Amniotic epithelial cell (primary cell): Measurements from ENCODE around the gene PAIP1.
"Not testable (repeated sequence)": the region's sequence is repeated elsewhere in the genome, so short reads cannot be mapped to it uniquely, and the experiment has no call there.

Source experiments
- DNase-seq: peaks from one replicate; pipeline ENCODE4 v3.0.0-alpha.2; 2010; ENCODE audit warnings: low read depth

The PAIP1 gene

GRCh38 chr5:43570450-43571158, 13.7 kb upstream of the PAIP1 start:
- no peak for DNase-seq

- DNase-seq: no peak
Observed at GRCh38 chr5:43569236-43569746, 12.4 kb upstream of the PAIP1 start.

GRCh38 chr5:43567967-43568366, 11.1 kb upstream of the PAIP1 start:
- DNase-seq: no peak

- DNase-seq: no peak
Observed at GRCh38 chr5:43565043-43565442, 8.2 kb upstream of the PAIP1 start.

- DNase-seq: no peak
Observed at GRCh38 chr5:43564289-43564850, 7.5 kb upstream of the PAIP1 start.

GRCh38 chr5:43563321-43563720, 6.4 kb upstream of the PAIP1 start:
- no peak for DNase-seq

- DNase-seq: no peak
Observed at GRCh38 chr5:43561356-43561755, 4.5 kb upstream of the PAIP1 start.

GRCh38 chr5:43560128-43560527, 3.3 kb upstream of the PAIP1 start:
- DNase-seq: peak; percentile 25

GRCh38 chr5:43556607-43556856, 345 bp downstream of the PAIP1 start:
- not testable (repeated sequence) for DNase-seq

GRCh38 chr5:43555895-43556606, 826 bp downstream of the PAIP1 start:
- peak; percentile 30 for DNase-seq

- DNase-seq: no peak
Observed at GRCh38 chr5:43554497-43554896, 2.4 kb downstream of the PAIP1 start.

GRCh38 chr5:43553381-43553780, 3.5 kb downstream of the PAIP1 start:
- DNase-seq: peak; percentile 29

GRCh38 chr5:43551731-43552130, 5.1 kb downstream of the PAIP1 start:
- DNase-seq: no peak

GRCh38 chr5:43549272-43549671, 7.6 kb downstream of the PAIP1 start:
- DNase-seq: not testable (repeated sequence)

- DNase-seq: no peak
Observed at GRCh38 chr5:43548358-43548757, 8.5 kb downstream of the PAIP1 start.

- no peak for DNase-seq
Observed at GRCh38 chr5:43547532-43547931, 9.3 kb downstream of the PAIP1 start.

GRCh38 chr5:43543434-43543833, 13.4 kb downstream of the PAIP1 start:
- peak; percentile 51 for DNase-seq

- no peak for DNase-seq
Observed at GRCh38 chr5:43540746-43541145, 16.1 kb downstream of the PAIP1 start.

- DNase-seq: no peak
Observed at GRCh38 chr5:43536972-43537371, 19.9 kb downstream of the PAIP1 start.

- no peak for DNase-seq
Observed at GRCh38 chr5:43533646-43534045, 23.2 kb downstream of the PAIP1 start.

GRCh38 chr5:43530648-43531047, 26.2 kb downstream of the PAIP1 start:
- no peak for DNase-seq

GRCh38 chr5:43523662-43524072, 33.2 kb downstream of the PAIP1 start:
- DNase-seq: no peak

GRCh38 chr5:43520615-43521014, 36.3 kb downstream of the PAIP1 start:
- DNase-seq: no peak

GRCh38 chr5:43515678-43516048, 41.2 kb downstream of the PAIP1 start:
- no peak for DNase-seq
